Skeletal muscle tissue (tissue), 4 donors: ENCODE measurements around the gene TLL2. TPM values are rescaled to one million over a fixed set of nuclear protein-coding genes. Genes with fewer than 3 reads are reported as not detected.

ENCODE experiments used
- H3K27ac ChIP-seq: one replicate; pipeline ENCODE4 v1.7.0; 2013; ENCODE audit warnings: mild to moderate bottlenecking, low read depth, low read length, inconsistent platforms
- H3K27me3 ChIP-seq, 3 donors: one replicate each; pipeline ENCODE4 v1.7.0; 2013; ENCODE audit warnings: low read length in 3 of 3; ENCODE audit not compliant: control insufficient read depth in 3 of 3, insufficient read depth in 3 of 3
- H3K36me3 ChIP-seq, 3 donors: one replicate each; pipeline ENCODE4 v1.7.0; 2013; ENCODE audit warnings: low read length in 3 of 3; ENCODE audit not compliant: control insufficient read depth in 3 of 3, insufficient read depth in 3 of 3
- H3K4me1 ChIP-seq, 3 donors: one replicate each; pipeline ENCODE4 v1.7.0; 2013; ENCODE audit warnings: low read length in 3 of 3, mild to moderate bottlenecking in 3 of 3; ENCODE audit not compliant: control insufficient read depth in 3 of 3, insufficient read depth in 3 of 3
- H3K4me3 ChIP-seq, 3 donors: one replicate each; pipeline ENCODE4 v1.7.0; 2013; ENCODE audit warnings: low read length in 3 of 3
- H3K9ac ChIP-seq, 3 donors: one replicate each; pipeline ENCODE4 v1.7.0; 2013; ENCODE audit warnings: low read length in 3 of 3, mild to moderate bottlenecking in 3 of 3, moderate library complexity in 2 of 3, low read depth in 1 of 3
- H3K9me3 ChIP-seq, 3 donors: one replicate each; pipeline ENCODE4 v1.7.0; 2013; ENCODE audit warnings: low read length in 3 of 3; ENCODE audit not compliant: control insufficient read depth in 3 of 3
- total RNA-seq: library from RNA; depleted of rRNA; stranded (reverse); fragments of >200 nt; gene quantifications from one replicate; pipeline ENCODE4 v1.2.3, GENCODE V29; 2014
- donor health status: Osteomylitis.

TLL2 gene
- total RNA-seq, 1 donor from 2014 or later = 0.52 TPM

DNA sequence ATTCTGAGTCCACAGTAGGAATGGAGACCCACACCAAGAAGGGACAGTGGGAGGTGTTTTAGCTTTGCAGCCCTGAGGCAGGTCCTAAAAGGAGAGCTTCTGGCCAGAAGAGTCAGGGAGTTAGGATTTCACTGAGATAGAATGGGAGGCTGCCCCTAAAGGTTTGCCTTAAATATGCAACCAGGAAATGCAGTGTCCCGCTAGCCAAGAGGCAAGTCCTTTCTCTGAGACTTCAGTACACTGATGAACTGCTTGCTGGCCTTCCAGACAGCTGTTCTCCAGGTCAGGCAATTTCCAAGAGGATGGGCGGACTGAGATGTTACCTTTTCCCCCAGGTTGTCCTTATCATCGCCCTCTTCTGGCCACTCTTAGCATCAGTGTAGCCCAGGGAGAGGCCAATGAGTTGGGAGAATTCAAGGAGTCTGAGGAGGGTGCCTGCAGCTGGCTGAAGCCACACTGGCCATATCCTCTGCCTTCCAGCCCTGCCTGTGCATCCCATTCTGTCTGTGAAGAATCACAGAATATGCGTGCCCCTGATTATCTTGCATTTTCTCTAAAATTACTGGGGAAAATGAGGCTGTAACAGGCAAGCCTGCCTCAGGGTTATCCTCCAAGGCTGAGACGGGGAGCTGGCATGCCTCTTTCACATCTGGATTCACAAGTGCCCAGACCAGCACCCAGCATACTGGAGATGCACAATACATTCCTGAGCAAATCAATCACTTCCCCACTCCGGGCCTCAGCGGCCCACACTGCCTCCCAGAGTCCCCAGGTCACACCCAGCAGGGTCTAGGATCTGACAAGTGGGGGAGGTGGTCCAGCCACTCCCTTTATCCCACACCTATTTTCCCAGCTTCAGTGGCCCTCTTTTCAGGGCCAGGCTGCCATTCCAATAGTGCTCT is 2.4 kb downstream of the TLL2 start:
- Histone ChIP-seq H3K9ac (no peak overlapping the region), H3K9me3 (no peaks in the 10 kb centered on the region), H3K27me3 (peaks cover 0 to 4% (median 0%) of the 10 kb centered on the region in 3 donors), H3K27ac (no peak overlapping the region), H3K4me3 (no peak overlapping the region), H3K36me3 (no peaks in the 10 kb centered on the region), H3K4me1 (peaks cover 16 to 33% (median 24%) of the 10 kb centered on the region in 3 donors)

DNA sequence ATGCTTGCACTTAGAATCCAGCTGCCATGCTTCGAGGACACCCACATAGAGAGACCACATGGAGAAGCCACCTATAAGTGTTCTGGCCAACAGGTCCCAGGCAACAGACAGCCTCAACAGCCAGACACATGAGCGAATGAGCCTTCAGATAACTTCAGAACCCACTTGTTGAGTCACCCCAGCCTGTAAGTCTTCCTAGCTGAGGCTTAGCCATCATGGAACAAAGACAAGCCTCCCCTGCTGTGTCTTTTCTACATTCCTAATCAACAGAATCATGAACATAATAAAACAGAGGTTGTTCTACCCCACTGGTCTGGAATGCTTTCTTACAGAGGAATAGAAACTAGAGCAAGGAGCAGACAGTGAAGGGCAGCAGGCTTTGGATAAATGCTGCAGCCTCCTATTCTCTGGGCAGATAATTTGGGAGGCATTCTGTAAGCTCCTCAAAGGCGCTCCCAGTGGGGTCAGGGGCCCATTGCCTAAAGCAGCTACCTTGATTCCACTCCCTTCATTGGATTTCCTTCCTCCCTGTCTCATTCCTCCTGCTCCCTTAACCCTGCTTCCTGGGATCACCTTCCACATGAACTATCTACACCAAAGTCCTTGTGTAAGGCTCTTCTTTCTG is 4.6 kb downstream of the TLL2 start:
- Histone ChIP-seq H3K27me3 (peaks cover 0 to 4% (median 0%) of the 10 kb centered on the region in 3 donors), H3K27ac (no peak overlapping the region), H3K4me1 (peaks cover 9 to 19% (median 18%) of the 10 kb centered on the region in 3 donors), H3K4me3 (no peak overlapping the region), H3K9me3 (no peaks in the 10 kb centered on the region), H3K9ac (no peak overlapping the region), H3K36me3 (no peaks in the 10 kb centered on the region)

DNA sequence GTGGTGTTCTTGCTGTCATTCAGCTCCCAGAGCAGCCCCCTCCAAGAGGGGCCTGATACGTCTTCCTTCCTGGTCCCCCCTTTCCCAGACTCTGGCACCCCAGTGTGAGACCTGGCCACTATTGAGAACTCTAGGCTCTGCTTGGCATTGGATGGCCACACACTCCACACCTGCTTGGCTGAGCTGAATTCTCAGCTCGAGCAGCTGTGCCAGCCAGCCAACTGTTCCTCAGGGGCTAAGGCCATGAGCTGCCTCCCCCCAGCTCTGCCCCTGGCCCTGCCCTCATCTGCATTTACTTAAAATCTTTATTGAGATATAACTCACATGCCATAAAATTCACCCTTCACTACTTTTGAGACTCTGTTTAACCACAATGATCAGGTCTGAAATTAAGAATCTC is 6.7 kb downstream of the TLL2 start:
- Histone ChIP-seq H3K27me3 (peaks cover 0 to 3% (median 0%) of the 10 kb centered on the region in 3 donors), H3K27ac (no peak overlapping the region), H3K9me3 (no peaks in the 10 kb centered on the region), H3K9ac (no peak overlapping the region), H3K4me1 (peaks cover 0 to 5% (median 3%) of the 10 kb centered on the region in 3 donors), H3K4me3 (no peak overlapping the region), H3K36me3 (no peaks in the 10 kb centered on the region)

DNA sequence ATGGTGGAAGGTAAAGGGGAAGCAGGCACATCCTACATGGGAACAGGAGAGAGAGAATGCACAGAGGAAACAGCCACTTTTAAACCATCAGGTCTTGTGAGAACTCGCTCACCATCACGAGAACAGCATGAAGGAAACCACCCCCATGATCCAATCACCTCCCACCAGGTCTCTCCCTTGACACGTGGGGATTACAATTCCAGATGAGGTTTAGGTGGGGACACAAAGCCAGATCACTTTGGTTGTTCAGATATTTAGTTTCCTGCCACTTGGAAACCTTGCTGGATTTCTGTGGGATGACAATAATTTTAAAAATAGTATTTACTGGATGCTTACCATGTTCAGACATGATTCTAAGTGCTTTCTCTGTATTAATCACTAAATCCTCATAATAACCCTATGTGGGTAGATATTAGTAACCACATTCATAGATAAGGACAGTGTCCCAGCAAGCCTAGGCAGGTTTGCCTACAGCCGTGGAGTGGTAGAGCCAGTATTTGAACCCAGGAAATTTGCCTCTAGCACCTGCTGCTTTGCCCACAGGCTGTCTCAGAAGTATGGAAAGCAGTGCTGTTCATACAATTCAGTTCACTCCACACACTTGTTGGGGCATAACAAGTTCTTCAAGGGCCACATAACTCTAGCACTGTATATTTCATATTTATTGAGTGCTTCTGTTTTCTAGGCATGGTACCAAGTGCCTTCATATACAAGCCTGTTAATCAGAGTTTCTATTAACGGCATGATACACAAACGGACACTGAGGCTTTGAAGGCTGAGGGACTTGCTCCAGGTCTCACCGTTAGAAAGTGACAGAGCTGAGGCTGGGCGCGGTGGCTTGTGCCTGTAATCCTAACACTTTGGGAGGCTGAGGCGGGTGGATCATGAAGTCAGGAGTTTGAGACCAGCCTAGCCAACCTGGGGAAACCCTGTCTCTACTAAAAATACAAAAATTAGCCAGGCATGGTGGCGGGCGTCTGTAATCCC is 8.3 kb downstream of the TLL2 start:
- H3K27me3 ChIP-seq = peaks cover 0 to 3% (median 0%) of the 10 kb centered on the region in 3 donors
- H3K36me3 ChIP-seq = no peaks in the 10 kb centered on the region
- H3K27ac ChIP-seq = no peak overlapping the region
- H3K4me3 ChIP-seq = no peak overlapping the region
- H3K4me1 ChIP-seq = peaks cover 0 to 4% (median 3%) of the 10 kb centered on the region in 3 donors
- H3K9me3 ChIP-seq = no peaks in the 10 kb centered on the region
- no peak overlapping the region for H3K9ac ChIP-seq

DNA sequence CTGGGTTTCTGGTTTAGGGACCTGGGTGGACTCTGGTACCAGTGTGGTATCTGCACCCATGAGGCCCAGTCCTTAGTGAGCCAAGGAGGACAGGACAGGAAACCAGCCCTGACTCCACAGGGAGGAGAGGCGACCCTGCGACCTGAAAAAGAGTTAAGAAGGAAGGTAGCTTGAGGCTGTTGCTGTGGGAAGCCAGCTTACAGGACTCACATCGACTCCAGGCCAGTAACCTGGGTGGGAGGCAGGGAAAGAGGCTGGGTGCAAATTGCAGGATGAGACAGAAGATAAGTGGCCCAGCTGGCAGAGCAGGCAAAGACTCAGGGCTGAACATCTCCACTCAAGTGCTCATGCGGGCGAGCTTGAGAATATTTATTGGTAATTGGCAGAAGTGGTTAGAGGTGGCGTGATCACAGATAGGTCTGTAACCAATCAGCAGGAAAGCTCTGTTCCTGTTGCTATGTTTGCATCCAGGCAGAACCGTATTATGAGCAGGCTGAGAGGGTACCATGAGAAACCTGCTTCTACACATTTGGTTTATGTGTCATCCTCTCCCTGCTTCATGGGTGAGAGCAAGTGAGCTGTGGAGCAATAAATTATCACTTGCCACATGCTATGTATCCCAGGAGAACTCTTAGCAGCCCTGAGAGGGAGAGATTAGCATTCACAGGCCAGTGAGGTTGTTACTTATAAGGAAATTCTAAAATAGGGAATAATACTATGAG is 11.0 kb downstream of the TLL2 start:
- peaks cover 0 to 4% (median under 1%) of the 10 kb centered on the region in 3 donors for H3K4me1 ChIP-seq
- H3K9ac ChIP-seq = no peak overlapping the region
- no peaks in the 10 kb centered on the region for H3K9me3 ChIP-seq
- no peak overlapping the region for H3K27ac ChIP-seq
- H3K27me3 ChIP-seq = peaks cover 0 to 3% (median 0%) of the 10 kb centered on the region in 3 donors
- no peaks in the 10 kb centered on the region for H3K36me3 ChIP-seq
- H3K4me3 ChIP-seq = no peak overlapping the region

DNA sequence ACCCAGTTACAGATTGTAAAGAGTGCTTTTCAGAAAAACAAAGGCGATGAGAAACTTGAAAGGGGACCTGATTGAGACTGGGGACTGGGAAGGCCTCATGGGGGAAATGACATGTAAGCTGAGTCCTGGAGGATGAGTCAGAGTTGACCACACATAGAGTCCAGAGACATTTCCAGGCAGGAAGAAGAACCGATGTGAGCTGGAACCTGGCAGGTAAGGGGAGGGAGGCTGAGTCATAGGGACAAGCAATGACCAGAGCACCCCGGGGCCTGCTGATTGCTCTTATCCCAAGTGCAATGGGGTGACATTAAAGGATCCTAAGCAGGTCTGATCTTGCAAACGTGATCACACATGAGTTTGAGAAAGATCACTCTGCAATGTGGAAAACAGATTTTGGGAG is 11.7 kb downstream of the TLL2 start:
- H3K4me1 ChIP-seq = peaks cover 0 to 4% (median 0%) of the 10 kb centered on the region in 3 donors
- no peak overlapping the region for H3K9ac ChIP-seq
- no peak overlapping the region for H3K27ac ChIP-seq
- H3K27me3 ChIP-seq = peaks cover 0 to 3% (median 0%) of the 10 kb centered on the region in 3 donors
- no peak overlapping the region for H3K4me3 ChIP-seq
- H3K36me3 ChIP-seq = no peaks in the 10 kb centered on the region
- no peaks in the 10 kb centered on the region for H3K9me3 ChIP-seq

DNA sequence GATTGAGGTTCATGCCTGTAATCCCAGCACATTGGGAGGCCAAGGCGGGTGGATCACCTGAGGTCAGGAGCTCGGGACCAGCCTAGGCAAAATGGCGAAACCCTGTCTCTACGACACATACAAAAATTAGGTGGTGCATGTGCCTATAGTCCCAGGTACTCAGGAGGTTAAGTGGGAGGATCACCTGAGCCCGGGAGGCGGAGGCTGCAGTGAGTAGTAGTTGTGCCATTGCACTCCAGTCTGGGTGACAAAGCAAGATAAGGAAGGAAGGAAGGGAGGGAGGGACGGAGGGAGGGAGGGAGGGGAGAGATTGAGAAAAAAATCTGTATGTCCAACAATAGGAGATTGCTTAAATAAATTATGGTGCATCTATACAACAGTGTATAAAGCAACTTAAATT is 13.2 kb downstream of the TLL2 start:
- H3K9me3 ChIP-seq = no peaks in the 10 kb centered on the region
- no peak overlapping the region for H3K27ac ChIP-seq
- peaks cover 0 to 3% (median 0%) of the 10 kb centered on the region in 3 donors for H3K27me3 ChIP-seq
- no peaks in the 10 kb centered on the region for H3K36me3 ChIP-seq
- H3K4me3 ChIP-seq = no peak overlapping the region
- H3K4me1 ChIP-seq = peaks cover 0 to 4% (median 0%) of the 10 kb centered on the region in 3 donors
- no peak overlapping the region for H3K9ac ChIP-seq

DNA sequence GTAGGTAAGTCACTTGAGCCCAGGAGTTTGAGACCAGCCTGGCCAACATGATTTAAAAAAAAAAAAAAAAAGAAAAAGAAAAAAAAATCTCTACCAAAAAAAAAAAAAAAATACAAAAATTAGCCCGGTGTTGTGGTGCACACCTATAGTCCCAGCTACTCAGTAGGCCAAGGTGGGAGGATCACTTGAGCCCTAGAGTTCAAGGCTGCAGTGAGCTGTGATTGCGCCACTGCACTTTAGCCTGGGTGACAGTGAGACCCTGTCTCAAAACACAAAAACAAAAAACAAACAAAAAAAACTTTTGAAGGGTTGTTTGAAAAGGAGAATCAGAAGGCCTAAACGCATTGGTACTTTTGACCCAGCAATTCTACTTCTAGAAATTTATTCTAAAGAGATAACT is 13.7 kb downstream of the TLL2 start:
- H3K4me3 ChIP-seq = no peak overlapping the region

DNA sequence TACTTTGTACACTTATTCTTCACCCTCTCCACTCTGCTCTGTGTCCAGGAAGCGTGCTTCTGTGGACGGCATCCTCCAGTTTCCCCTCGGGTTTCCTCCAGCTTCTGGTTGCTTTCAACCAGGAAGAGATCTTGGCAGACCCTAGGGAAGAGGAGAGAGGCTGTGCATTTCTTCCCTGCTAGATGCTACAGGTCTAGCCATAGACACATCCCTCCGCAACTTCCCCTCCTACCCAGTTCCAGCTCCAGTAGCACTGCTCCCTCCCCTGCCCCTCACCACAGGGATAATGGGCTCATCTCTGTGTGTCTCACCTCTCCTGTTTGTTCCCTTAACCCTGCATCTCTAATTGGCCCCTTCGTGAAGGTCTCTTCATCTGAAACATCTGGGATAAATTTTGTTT is 16.3 kb downstream of the TLL2 start:
- peaks cover 0 to 4% (median 0%) of the 10 kb centered on the region in 3 donors for H3K4me1 ChIP-seq

More for the DNA sequence above, 13.7 kb downstream of the TLL2 start:
- Histone ChIP-seq H3K36me3 (no peaks in the 10 kb centered on the region), H3K27ac (no peak overlapping the region), H3K4me1 (peaks cover 0 to 4% (median 0%) of the 10 kb centered on the region in 3 donors), H3K9ac (no peak overlapping the region), H3K27me3 (peaks cover 0 to 3% (median 0%) of the 10 kb centered on the region in 3 donors), H3K9me3 (no peaks in the 10 kb centered on the region)

More for the DNA sequence above, 16.3 kb downstream of the TLL2 start:
- Histone ChIP-seq H3K9me3 (no peaks in the 10 kb centered on the region), H3K27ac (no peak overlapping the region), H3K36me3 (no peaks in the 10 kb centered on the region), H3K27me3 (peaks cover 0 to 3% (median 0%) of the 10 kb centered on the region in 3 donors), H3K9ac (no peak overlapping the region), H3K4me3 (no peak overlapping the region)
